GM12878 (cell line): ENCODE data around the gene NPB. TPM values are rescaled to one million over a fixed set of nuclear protein-coding genes. Genes with fewer than 3 reads are reported as not detected.

Experiments used
- ATAC-seq: fragments of 200-7000 bp; cut with Tn5 transposase; 3 replicates; pipeline ENCODE4 v1.9.1; 2020; ENCODE audit warnings: mild to moderate bottlenecking, moderate library complexity
- BruUV-seq: library from RNA; stranded (reverse); fragments of 400-500 nt; replicated peaks from 2 replicates; lab custom pipeline; 2021; lab: Mats Ljungman, UMichigan
- CTCF ChIA-PET: fragments of 300-600 bp; sonication (Branson Sonifier 250); formaldehyde crosslinking; extraction: SDS; loops from one replicate; lab custom pipeline; 2021; ENCODE audit warnings: inconsistent platforms; lab: Yijun Ruan, JAX
- POLR2A ChIA-PET: fragments of 350-600 bp; formaldehyde crosslinking; extraction: SDS; loops from one replicate; lab custom pipeline; 2021; ENCODE audit warnings: inconsistent platforms; lab: Charles Lee
- RAD21 ChIA-PET: fragments of 300-600 bp; sonication (Branson Sonifier 250); formaldehyde crosslinking; loops from one replicate; lab custom pipeline; 2023; ENCODE audit warnings: antibody characterized with exemption; ENCODE audit not compliant: unreplicated experiment; lab: Charles Lee
- SMC1A ChIA-PET: fragments of 300-600 bp; sonication (Branson Sonifier 250); formaldehyde crosslinking; loops from one replicate; lab custom pipeline; 2023; ENCODE audit not compliant: unreplicated experiment, uncharacterized antibody; lab: Charles Lee
- DNase-seq: peaks from one replicate; pipeline ENCODE4 v3.0.0-alpha.2; 2011; ENCODE audit warnings: low read depth, low spot score
- FAIRE-seq: peaks from 3 replicates; lab custom pipeline; 2011; peaks lifted over from hg19 to GRCh38; lab: Jason Lieb, UNC
- H2AFZ ChIP-seq: 2 replicates; pipeline ENCODE4 v1.6.0; 2011; ENCODE audit warnings: low read depth, low read length, control low read depth; ENCODE audit not compliant: control insufficient read depth
- H3K27ac ChIP-seq: 2 replicates; pipeline ENCODE4 v1.5.1; 2011; ENCODE audit warnings: control low read depth; ENCODE audit not compliant: control insufficient read depth, insufficient read depth
- H3K27me3 ChIP-seq, 2 experiments: replicated peaks in 1 of 2; 2 replicates each; pipeline versions ENCODE4 v1.6.0 to v1.6.1; 2011; ENCODE audit warnings: low read length in 1 of 2; ENCODE audit not compliant: control insufficient read depth in 2 of 2, insufficient read depth in 2 of 2
- H3K36me3 ChIP-seq, 2 experiments: 2 replicates each; pipeline ENCODE4 v1.5.1; 2011; ENCODE audit warnings: low read length in 1 of 2; ENCODE audit not compliant: control insufficient read depth in 2 of 2, insufficient read depth in 2 of 2
- H3K4me1 ChIP-seq: 2 replicates; pipeline ENCODE4 v1.6.1; 2011; ENCODE audit warnings: mild to moderate bottlenecking, low read length, moderate library complexity, mixed read lengths; ENCODE audit not compliant: control insufficient read depth, insufficient read depth
- H3K4me2 ChIP-seq: 2 replicates; pipeline ENCODE4 v1.6.0; 2011; ENCODE audit warnings: control low read depth; ENCODE audit not compliant: control insufficient read depth, insufficient read depth
- H3K4me3 ChIP-seq: fragments of 200-600 bp; sonication (generic); 2 replicates; pipeline ENCODE4 v1.5.1; 2016
- H3K79me2 ChIP-seq: 2 replicates; pipeline ENCODE4 v1.6.0; 2011; ENCODE audit warnings: low read length; ENCODE audit not compliant: control insufficient read depth, insufficient read depth
- H3K9ac ChIP-seq: 2 replicates; pipeline ENCODE4 v1.8.0; 2011; ENCODE audit warnings: low read length, control low read depth, mixed read lengths; ENCODE audit not compliant: control insufficient read depth, insufficient read depth
- H3K9me3 ChIP-seq: replicated peaks from 3 replicates; pipeline ENCODE4 v1.5.1; 2011; ENCODE audit warnings: mild to moderate bottlenecking, low read length; ENCODE audit not compliant: control insufficient read depth, insufficient read depth
- H4K20me1 ChIP-seq: 2 replicates; pipeline ENCODE4 v1.6.0; 2011; ENCODE audit not compliant: control insufficient read depth, insufficient read depth
- BHLHE40 ChIP-seq, 2 experiments: fragments of 450-650 bp in 1 of 2; IDR thresholded peaks; 2 replicates each; pipeline ENCODE4 v1.6.1; 2011 to 2017; ENCODE audit warnings: low read depth in 2 of 2, borderline replicate concordance in 1 of 2, improper control_type of control experiment in 1 of 2, low read length in 1 of 2, mild to moderate bottlenecking in 1 of 2
- CHD1 ChIP-seq: IDR thresholded peaks from 2 replicates; pipeline ENCODE4 v1.6.1; 2012; ENCODE audit warnings: low read depth, low read length, improper control_type of control experiment
- CREB1 ChIP-seq: IDR thresholded peaks from 2 replicates; pipeline ENCODE4 v1.6.1; 2012; ENCODE audit warnings: low read depth, mild to moderate bottlenecking, inconsistent platforms
- HDAC2 ChIP-seq: fragments of 200-600 bp; sonication (generic); IDR thresholded peaks from 2 replicates; pipeline ENCODE4 v1.6.1; 2017
- IKZF1 ChIP-seq: fragments of 450-650 bp; conservative IDR thresholded peaks from 2 replicates; pipeline ENCODE4 v1.6.1; 2017; ENCODE audit warnings: antibody characterized with exemption, mild to moderate bottlenecking
- MEF2B ChIP-seq: fragments of 450-650 bp; IDR thresholded peaks from 2 replicates; pipeline ENCODE4 v1.6.1; 2018; ENCODE audit warnings: mild to moderate bottlenecking, moderate library complexity; ENCODE audit not compliant: partially characterized antibody, poor library complexity, severe bottlenecking
- MTA2 ChIP-seq: fragments of 450-650 bp; IDR thresholded peaks from 2 replicates; pipeline ENCODE4 v1.6.1; 2016; ENCODE audit warnings: low read depth, mild to moderate bottlenecking, moderate library complexity
- MYB ChIP-seq: fragments of 150-350 bp; IDR thresholded peaks from 2 replicates; pipeline ENCODE4 v1.6.1; 2014; ENCODE audit warnings: mild to moderate bottlenecking, low read depth, low read length, borderline replicate concordance
- NFYA ChIP-seq: IDR thresholded peaks from 2 replicates; pipeline ENCODE4 v1.6.1; 2011; ENCODE audit warnings: low read depth, mild to moderate bottlenecking, low read length, improper control_type of control experiment, borderline replicate concordance
- RB1 ChIP-seq: fragments of 450-650 bp; formaldehyde crosslinking; IDR thresholded peaks from 2 replicates; pipeline ENCODE4 v1.6.1; 2017; ENCODE audit warnings: mild to moderate bottlenecking, borderline replicate concordance
- WGBS: methylation state at CpG from one replicate; pipeline ENCODE4 v1.1.6; 2016; ENCODE audit warnings: low lambda C conversion rate; ENCODE audit not compliant: insufficient replicate concordance, insufficient coverage; ENCODE audit errors: missing lambda C conversion rate; 5-methylcytosine and 5-hydroxymethylcytosine counted together
- in situ Hi-C: fragments of 300-500 bp; cut with MboI; formaldehyde crosslinking; loops from 9 replicates; pipeline ENCODE4 v1.14.3; 2018; ENCODE audit warnings: mixed read lengths
- intact Hi-C: fragments of 100-400 bp; cut with micrococcal nuclease; formaldehyde crosslinking; loops from one replicate; pipeline ENCODE4 v1.14.2; 2022; ENCODE audit not compliant: unreplicated experiment
- polyA plus RNA-seq, 11 experiments: library from polyadenylated mRNA; depleted of rRNA in 4 of 11; unstranded in 6 of 11; stranded (reverse) in 5 of 11; fragments of >200 nt; fragmentation: Nextera tagmentation in 4 of 11; fragmentation: Illumina TruSeq in 1 of 11; extraction: Ambion mirVana in 4 of 11; extraction: Trizol in 1 of 11; gene quantifications; 1 replicate in 1 of 11; 2 replicates in 10 of 11; pipeline versions ENCODE4 v1.2.1 to v1.2.3, GENCODE V29; 2011 to 2016; ENCODE audit warnings: inconsistent platforms in 2 of 11, missing spikeins in 2 of 11, low read depth in 1 of 11
- total RNA-seq, 4 experiments: library from RNA; depleted of rRNA in 3 of 4; stranded (reverse); fragments of >200 nt in 3 of 4; fragmentation: Illumina TruSeq in 1 of 4; extraction: Trizol in 1 of 4; gene quantifications; 2 replicates each; pipeline versions ENCODE4 v1.2.1 to v1.2.3, GENCODE V29; 2013 to 2021
- TF ChIP-seq, protein P1 (sequence below): IDR thresholded peaks from 2 replicates; pipeline ENCODE4 v1.6.1; 2012; ENCODE audit warnings: low read depth, low read length, improper control_type of control experiment
- TF ChIP-seq, protein P2 (sequence below): fragments of 450-650 bp; IDR thresholded peaks from 2 replicates; pipeline ENCODE4 v1.6.1; 2014; ENCODE audit warnings: mild to moderate bottlenecking

The NPB gene
- total and polyA plus RNA-seq, 10 of the 15 experiments (the other 5 are each of a cell fraction or from before 2014, with no cell fraction given): 0.03 to 0.40 (median 0.15) TPM; not detected in 2

GRCh38 chr17:81909231-81909630 is 7.2 kb downstream of the NPB start:
- FAIRE-seq (no peak), DNase-seq (no peak), ATAC-seq (no peak)
- RAD21 ChIA-PET: no interaction called here
- H3K4me2 ChIP-seq: no peak overlapping the region
- no peaks in the 10 kb centered on the region for H3K27me3 ChIP-seq
- BruUV-seq: no TSS peak
- no peak for TF ChIP-seq MTA2
- TF ChIP-seq IKZF1: no peak
- no peak for TF ChIP-seq CREB1
- no peak for TF ChIP-seq NFYA
- TF ChIP-seq CHD1: no peak
- no peak for TF ChIP-seq RB1
- TF ChIP-seq, protein P1, sequence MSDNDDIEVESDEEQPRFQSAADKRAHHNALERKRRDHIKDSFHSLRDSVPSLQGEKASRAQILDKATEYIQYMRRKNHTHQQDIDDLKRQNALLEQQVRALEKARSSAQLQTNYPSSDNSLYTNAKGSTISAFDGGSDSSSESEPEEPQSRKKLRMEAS: no peak
- TF ChIP-seq, protein P2, sequence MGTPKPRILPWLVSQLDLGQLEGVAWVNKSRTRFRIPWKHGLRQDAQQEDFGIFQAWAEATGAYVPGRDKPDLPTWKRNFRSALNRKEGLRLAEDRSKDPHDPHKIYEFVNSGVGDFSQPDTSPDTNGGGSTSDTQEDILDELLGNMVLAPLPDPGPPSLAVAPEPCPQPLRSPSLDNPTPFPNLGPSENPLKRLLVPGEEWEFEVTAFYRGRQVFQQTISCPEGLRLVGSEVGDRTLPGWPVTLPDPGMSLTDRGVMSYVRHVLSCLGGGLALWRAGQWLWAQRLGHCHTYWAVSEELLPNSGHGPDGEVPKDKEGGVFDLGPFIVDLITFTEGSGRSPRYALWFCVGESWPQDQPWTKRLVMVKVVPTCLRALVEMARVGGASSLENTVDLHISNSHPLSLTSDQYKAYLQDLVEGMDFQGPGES: no peak
- no peak for TF ChIP-seq HDAC2
- no peak for TF ChIP-seq MYB
- no peak for TF ChIP-seq BHLHE40 (IDR thresholded peaks at IDR 0.05; ENCODE audit: borderline replicate concordance in 1 of 2, low read depth in 2 of 2, low read length in 1 of 2)
- TF ChIP-seq MEF2B: no peak
- no peak overlapping the region for H3K27ac ChIP-seq
- SMC1A ChIA-PET: no interaction called here
- H3K9ac ChIP-seq: no peak overlapping the region
- 90% methylated on average over 12 of the region's 12 CpGs for WGBS
- H3K4me3 ChIP-seq: no peak overlapping the region
- in situ Hi-C loops: no loop called here
- peaks cover 13% of the 10 kb centered on the region for H3K79me2 ChIP-seq
- POLR2A ChIA-PET: interaction anchor here (2.4 kb wide), 1 partner anchor 15 kb away, joined by 13 read pairs; no protein-coding TSS in a partner anchor
- H3K9me3 ChIP-seq: no peaks in the 10 kb centered on the region
- H3K36me3 ChIP-seq: peaks cover 6 to 18% of the 10 kb centered on the region in 2 experiments
- no peak overlapping the region for H2AFZ ChIP-seq
- peaks cover 5% of the 10 kb centered on the region; the same call in 1 of the 2 replicates for H3K4me1 ChIP-seq
- H4K20me1 ChIP-seq: no peaks in the 10 kb centered on the region
- intact Hi-C loops: no loop called here
- CTCF ChIA-PET: no interaction called here
